NB4 (cell line): ENCODE measurements around the gene TRIM45.
"Not testable (repeated sequence)": the region's sequence is repeated elsewhere in the genome, so short reads cannot be mapped to it uniquely, and the experiment has no call there.

ENCODE experiments used
- DNase-seq: peaks from one replicate; pipeline ENCODE4 v3.0.0; 2010; ENCODE audit warnings: low read depth
- H3K4me3 ChIP-seq: one replicate; pipeline ENCODE4 v1.5.1; 2011; ENCODE audit warnings: mild to moderate bottlenecking, low read depth, low read length, moderate library complexity
- CTCF ChIP-seq: IDR thresholded peaks from one replicate; pipeline ENCODE4 v1.5.1; 2012; ENCODE audit warnings: low read depth, low read length
- MYC ChIP-seq: IDR thresholded peaks from 2 replicates; pipeline ENCODE4 v1.6.1; 2011; ENCODE audit warnings: low read depth, low read length
- POLR2A ChIP-seq: IDR thresholded peaks from 2 replicates; pipeline ENCODE4 v1.6.1; 2011; ENCODE audit warnings: mild to moderate bottlenecking; ENCODE audit not compliant: insufficient read length; ENCODE audit errors: extremely low read depth
- TF ChIP-seq, protein P1 (sequence below): IDR thresholded peaks from 2 replicates; pipeline ENCODE4 v1.6.1; 2011; ENCODE audit warnings: low read depth, low read length

TRIM45 gene

DNA sequence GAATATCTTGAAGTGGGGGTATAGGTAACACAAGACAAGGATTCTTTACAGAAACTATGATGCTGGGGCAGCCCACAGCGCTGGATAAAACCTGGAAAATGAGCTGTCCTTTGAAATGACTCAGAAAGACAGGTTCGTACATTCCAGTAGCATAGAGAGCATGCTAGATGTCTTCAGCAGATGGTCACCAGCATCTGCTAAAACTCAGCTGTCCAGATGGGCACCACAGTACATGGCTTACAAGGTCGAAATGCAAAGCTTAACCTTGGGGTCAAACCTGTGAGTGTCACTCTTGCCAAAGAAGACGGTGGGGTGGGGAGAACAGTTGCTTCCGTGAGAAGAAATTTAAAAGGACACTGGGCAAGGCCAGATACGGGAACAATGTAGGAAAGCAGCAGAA, 41.3 kb upstream of the TRIM45 start:
- TF ChIP-seq MYC (no peak), POLR2A (no peak), CTCF (no peak)
- TF ChIP-seq, protein P1, sequence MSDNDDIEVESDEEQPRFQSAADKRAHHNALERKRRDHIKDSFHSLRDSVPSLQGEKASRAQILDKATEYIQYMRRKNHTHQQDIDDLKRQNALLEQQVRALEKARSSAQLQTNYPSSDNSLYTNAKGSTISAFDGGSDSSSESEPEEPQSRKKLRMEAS, result no peak
- DNase-seq, result no peak
- H3K4me3 ChIP-seq, result no peak overlapping the region

GRCh38 chr1:117161887-117162286, 40.3 kb upstream of the TRIM45 start:
- no peak for DNase-seq
- TF ChIP-seq CTCF (no peak), POLR2A (no peak), MYC (no peak)
- TF ChIP-seq, protein P1, result no peak
- H3K4me3 ChIP-seq, result no peak overlapping the region

DNA sequence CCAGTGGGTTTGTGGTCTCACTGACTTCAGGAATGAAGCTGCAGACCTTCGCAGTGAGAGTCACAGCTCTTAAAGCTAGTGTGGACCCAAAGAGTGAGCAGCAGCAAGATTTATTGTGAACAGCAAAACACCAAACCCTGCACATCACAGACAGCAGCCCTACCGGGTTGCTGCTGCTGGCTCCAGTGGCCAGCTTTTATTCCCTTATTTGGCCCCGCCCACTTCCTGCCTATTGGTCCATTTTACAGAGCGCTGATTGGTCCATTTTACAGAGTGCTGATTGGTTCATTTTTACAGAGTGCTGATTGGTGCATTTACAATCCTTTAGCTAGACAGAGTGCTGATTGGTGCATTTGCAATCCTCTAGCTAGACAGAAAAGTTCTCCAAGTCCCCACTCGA, 29.8 kb upstream of the TRIM45 start:
- not testable (repeated sequence) for DNase-seq, H3K4me3 ChIP-seq

- no peak overlapping the region for H3K4me3 ChIP-seq
- TF ChIP-seq CTCF (no peak), MYC (no peak), POLR2A (no peak)
- TF ChIP-seq, protein P1, result no peak
- no peak for DNase-seq
These were observed 28.8 kb upstream of the TRIM45 start for GRCh38 chr1:117150316-117150715.

DNA sequence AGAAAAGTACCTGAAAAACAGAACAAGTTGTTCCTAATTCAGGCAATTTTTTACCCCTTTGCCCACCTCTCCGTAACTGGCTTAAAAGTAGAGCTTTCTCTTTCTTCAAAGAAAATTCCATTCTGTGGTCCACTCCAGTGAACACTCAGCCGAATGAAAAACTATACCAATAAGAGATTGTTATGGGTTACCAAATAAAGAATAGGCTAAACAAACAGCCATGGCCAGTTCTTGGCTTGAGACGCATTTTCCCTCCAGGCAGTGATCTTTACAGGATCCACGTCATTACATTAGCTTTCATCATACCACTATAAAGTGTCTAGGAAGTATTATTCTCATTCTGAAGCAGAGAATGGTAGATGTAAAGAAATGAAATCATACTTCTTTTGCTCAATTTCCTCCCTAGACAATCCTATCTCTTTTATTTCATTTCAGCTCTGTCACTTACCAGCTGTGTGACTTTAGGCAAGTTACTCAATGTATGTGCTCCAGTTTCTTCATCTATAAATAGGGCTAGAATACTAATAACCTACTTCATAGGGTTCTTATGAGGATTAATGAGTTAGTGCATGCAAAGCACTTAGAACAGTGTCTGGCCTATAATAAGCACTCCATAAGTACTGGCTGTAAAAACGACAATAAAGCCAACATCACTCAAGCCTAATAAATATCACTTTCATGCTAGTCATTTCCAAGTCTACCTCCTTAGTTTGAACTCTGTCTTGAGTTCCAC, 26.5 kb upstream of the TRIM45 start:
- DNase-seq, result no peak
- TF ChIP-seq CTCF (no peak), POLR2A (no peak), MYC (no peak)
- TF ChIP-seq, protein P1, result no peak
- H3K4me3 ChIP-seq, result no peak overlapping the region

DNA sequence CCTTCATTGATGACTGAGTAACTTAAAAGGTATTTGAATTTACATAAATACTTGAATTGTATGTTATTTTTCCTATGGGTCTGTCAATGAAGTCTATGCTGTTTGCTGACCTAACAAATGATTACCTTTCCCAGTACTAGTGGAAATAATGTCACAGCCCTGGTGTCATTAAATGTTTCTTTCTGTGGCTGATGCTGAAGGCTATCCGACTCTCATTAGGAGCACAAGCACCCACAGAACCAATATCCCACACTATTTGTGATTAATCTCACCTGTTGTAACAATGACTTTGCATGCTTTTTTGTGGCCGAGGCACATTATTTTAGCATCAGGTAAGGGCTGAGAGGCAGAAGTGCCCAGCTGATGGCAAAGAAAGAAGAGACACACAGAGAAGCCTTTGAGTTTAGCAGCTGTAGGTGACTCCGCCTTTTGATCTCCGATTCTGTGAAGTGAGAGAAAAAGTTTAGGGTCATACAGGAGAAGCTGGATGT, 25.8 kb upstream of the TRIM45 start:
- H3K4me3 ChIP-seq, result no peak overlapping the region
- TF ChIP-seq MYC (no peak), POLR2A (no peak), CTCF (no peak)
- TF ChIP-seq, protein P1, result no peak
- DNase-seq, result no peak
